ENCODE results near the gene PICK1. TPM values are rescaled to one million over a fixed set of nuclear protein-coding genes. Genes with fewer than 3 reads are reported as not detected.

The PICK1 gene
- total and polyA plus RNA-seq, 2 of the 8 experiments (the other 6 are each of a cell fraction or from before 2014, with no cell fraction given), result 20.4 to 22.9 TPM

- H3K9ac ChIP-seq (replicated peaks in 1 of 4; ENCODE audit: extremely low read depth in 1 of 4, low read depth in 3 of 4, low read length in 3 of 4), result no peak overlapping the region
- H3K36me3 ChIP-seq (ENCODE audit: control insufficient read depth in 2 of 4, insufficient read depth in 4 of 4, low read length in 3 of 4), result no peaks in the 10 kb centered on the region
- no peaks in the 10 kb centered on the region; the same call in 1 of the 2 replicates for H3K23me2 ChIP-seq (ENCODE audit: low read depth, low read length)
- no peak overlapping the region for H3K56ac ChIP-seq (replicated peaks; ENCODE audit: insufficient read length, low read depth, low read length)
- H4K91ac ChIP-seq (replicated peaks; ENCODE audit: insufficient read length, low read length), result peak overlapping the region; percentile 91
- no peak overlapping the region for H3K27ac ChIP-seq (ENCODE audit: low read depth, low read length)
- peaks cover 0 to 8% (median under 1%) of the 10 kb centered on the region in 4 experiments; a peak in 1 of 7 replicates for H3K27me3 ChIP-seq (replicated peaks in 1 of 4; ENCODE audit: control insufficient read depth in 3 of 4, extremely low read depth in 1 of 4, insufficient read depth in 3 of 4, low read length in 3 of 4)
- CTCF ChIA-PET (ENCODE audit: partially characterized antibody), result interaction anchor here (0.6 to 2.8 kb wide), 5 partner anchors 12 to 71 kb away, joined by 3 to 11 read pairs (median 3); no protein-coding TSS in a partner anchor
- H2AFZ ChIP-seq (ENCODE audit: low read length), result no peak overlapping the region
- no peak overlapping the region for H2BK20ac ChIP-seq (ENCODE audit: low read length)
- no peak overlapping the region for H3K4me3 ChIP-seq (ENCODE audit: extremely low read depth in 1 of 4, insufficient read depth in 2 of 4, low read depth in 3 of 4, low read length in 4 of 4)
- H2BK12ac ChIP-seq (ENCODE audit: low read depth, low read length), result peak overlapping the region; percentile 93; the same call in 1 of the 2 replicates
- H3K79me1 ChIP-seq (ENCODE audit: low read depth, low read length), result no peaks in the 10 kb centered on the region
- H4K20me1 ChIP-seq (replicated peaks in 1 of 2; ENCODE audit: control insufficient read depth in 1 of 2, insufficient read depth in 2 of 2, low read length in 2 of 2), result no peaks in the 10 kb centered on the region
- H2BK15ac ChIP-seq (ENCODE audit: low read length), result peak overlapping the region; percentile 85
- no peak overlapping the region for H3K23ac ChIP-seq (ENCODE audit: insufficient read length)
- POLR2A ChIA-PET (ENCODE audit: partially characterized antibody), result no interaction called here
- peak overlapping the region; percentile 44 for H3K4ac ChIP-seq (replicated peaks; ENCODE audit: insufficient read length, low read depth, low read length)
- peak; percentile 61 for TF ChIP-seq CEBPB (IDR thresholded peaks at IDR 0.05; ENCODE audit: low read depth, low read length)
- no peak for TF ChIP-seq TAF7 (optimal IDR thresholded peaks at IDR 0.05; ENCODE audit: borderline replicate concordance, low read depth, low read length)
- no peak for TF ChIP-seq NANOG (IDR thresholded peaks at IDR 0.05; ENCODE audit: insufficient read depth, low read depth, low read length, poor library complexity, severe bottlenecking)
- H3K9me3 ChIP-seq (ENCODE audit: insufficient read depth in 2 of 2, low read depth in 1 of 2, low read length in 1 of 2), result no peaks in the 10 kb centered on the region
- H3K14ac ChIP-seq (ENCODE audit: insufficient read length), result no peak overlapping the region
- no peak for DNase-seq (ENCODE audit: low read depth in 1 of 2, low spot score in 2 of 2)
- no peak overlapping the region for H3K4me2 ChIP-seq (ENCODE audit: insufficient read depth in 1 of 2, low read depth in 2 of 2, low read length in 2 of 2)
- H3K18ac ChIP-seq (ENCODE audit: extremely low read depth, low read length), result peak overlapping the region; percentile 89; the same call in 1 of the 2 replicates
- H4K8ac ChIP-seq (ENCODE audit: extremely low read depth, insufficient read depth, low read length), result peak overlapping the region; percentile 60
- WGBS, 2 experiments (ENCODE audit: extremely low coverage in 1 of 2, insufficient coverage in 1 of 2, insufficient read length in 1 of 2, insufficient replicate concordance in 2 of 2, low coverage in 1 of 2, low lambda C conversion rate in 2 of 2, missing lambda C conversion rate in 1 of 2), result 87% methylated on average over 18 of the region's 19 CpGs; no CpG with 5 or more reads in 1 of the 2 experiments
- H2BK120ac ChIP-seq (replicated peaks; ENCODE audit: low read depth, low read length), result no peak overlapping the region
- H3K4me1 ChIP-seq (replicated peaks in 1 of 4; ENCODE audit: control insufficient read depth in 3 of 4, insufficient read depth in 4 of 4, low read length in 3 of 4), result peaks cover 0 to 33% (median 22%) of the 10 kb centered on the region in 4 experiments; a peak in 6 of 7 replicates
- H4K5ac ChIP-seq (ENCODE audit: insufficient read length, low read depth, low read length), result peak overlapping the region; percentile 85
- peak overlapping the region; percentile 85; the same call in 1 of the 2 replicates for H2BK5ac ChIP-seq (ENCODE audit: low read depth, low read length)
- H3K79me2 ChIP-seq (ENCODE audit: control insufficient read depth in 1 of 2, insufficient read depth in 2 of 2, low read length in 2 of 2), result no peaks in the 10 kb centered on the region
- peak overlapping the region; percentile 71 for H2AK5ac ChIP-seq (ENCODE audit: low read depth, low read length)
- FAIRE-seq, result no peak
Measured at GRCh38 chr22:38032681-38033521, 24.3 kb upstream of the PICK1 start.
